Keratinocyte (primary cell): Measurements from ENCODE around the gene TRA2A. TPM values are rescaled to one million over a fixed set of nuclear protein-coding genes. Genes with fewer than 3 reads are reported as not detected.
A peak's percentile ranks its signal among the peaks of the same experiment; 100 is the strongest.
"Not testable (repeated sequence)": the region's sequence is repeated elsewhere in the genome, so short reads cannot be mapped to it uniquely, and the experiment has no call there.

ENCODE experiments used
- DNase-seq: peaks from one replicate; pipeline ENCODE4 v3.0.0-alpha.2; 2011; ENCODE audit warnings: low read depth, missing footprints, low spot score
- FAIRE-seq: peaks from 2 replicates; lab custom pipeline; 2011; peaks lifted over from hg19 to GRCh38; lab: Jason Lieb, UNC
- H2AFZ ChIP-seq: 2 replicates; pipeline ENCODE4 v1.6.0; 2012; ENCODE audit warnings: low read length, control low read depth, inconsistent platforms; ENCODE audit not compliant: control insufficient read depth
- H3K27ac ChIP-seq: 2 replicates; pipeline ENCODE4 v1.5.1; 2011; ENCODE audit warnings: low read length; ENCODE audit not compliant: control insufficient read depth, insufficient read depth
- H3K27me3 ChIP-seq: 3 replicates; pipeline ENCODE4 v1.6.0; 2011; ENCODE audit warnings: low read length; ENCODE audit not compliant: control insufficient read depth, insufficient read depth; ENCODE audit errors: extremely low read depth
- H3K36me3 ChIP-seq, 2 experiments: 2 replicates in 1 of 2; 3 replicates in 1 of 2; pipeline ENCODE4 v1.5.1; 2011; ENCODE audit warnings: low read length in 2 of 2, mild to moderate bottlenecking in 1 of 2; ENCODE audit not compliant: control insufficient read depth in 2 of 2, insufficient read depth in 2 of 2; ENCODE audit errors: extremely low read depth in 1 of 2
- H3K4me1 ChIP-seq: 3 replicates; pipeline ENCODE4 v1.5.1; 2011; ENCODE audit warnings: low read length; ENCODE audit not compliant: control insufficient read depth, insufficient read depth; ENCODE audit errors: extremely low read depth
- H3K4me2 ChIP-seq: 3 replicates; pipeline ENCODE4 v1.6.0; 2011; ENCODE audit warnings: low read depth, low read length; ENCODE audit not compliant: control insufficient read depth, insufficient read depth; ENCODE audit errors: extremely low read depth
- H3K4me3 ChIP-seq, 3 experiments: fragments of 200-600 bp in 1 of 3; sonication (generic) in 1 of 3; 2 replicates in 2 of 3; 3 replicates in 1 of 3; pipeline ENCODE4 v1.5.1; 2011 to 2016; ENCODE audit warnings: low read length in 3 of 3, mild to moderate bottlenecking in 3 of 3, control low read depth in 2 of 3, inconsistent platforms in 1 of 3, low read depth in 1 of 3, mixed read lengths in 1 of 3, mixed run types in 1 of 3, moderate library complexity in 1 of 3; ENCODE audit not compliant: control insufficient read depth in 2 of 3, insufficient read depth in 2 of 3; ENCODE audit errors: extremely low read depth in 1 of 3
- H3K79me2 ChIP-seq: 2 replicates; pipeline ENCODE4 v1.6.0; 2012; ENCODE audit warnings: low read length; ENCODE audit not compliant: control insufficient read depth, insufficient read depth
- H3K9ac ChIP-seq: 3 replicates; pipeline ENCODE4 v1.6.0; 2011; ENCODE audit warnings: low read length; ENCODE audit not compliant: control insufficient read depth, insufficient read depth; ENCODE audit errors: extremely low read depth
- H3K9me1 ChIP-seq: 3 replicates; pipeline ENCODE4 v1.6.0; 2011; ENCODE audit warnings: low read length; ENCODE audit not compliant: control insufficient read depth, insufficient read depth; ENCODE audit errors: extremely low read depth
- H3K9me3 ChIP-seq: 2 replicates; pipeline ENCODE4 v1.5.1; 2012; ENCODE audit warnings: low read depth, low read length; ENCODE audit not compliant: control insufficient read depth
- H4K20me1 ChIP-seq: 3 replicates; pipeline ENCODE4 v1.6.0; 2011; ENCODE audit warnings: low read length; ENCODE audit not compliant: control insufficient read depth, insufficient read depth; ENCODE audit errors: extremely low read depth
- CTCF ChIP-seq, 3 experiments: IDR thresholded peaks in 1 of 3; conservative IDR thresholded peaks in 1 of 3; optimal IDR thresholded peaks in 1 of 3; 2 replicates in 2 of 3; 3 replicates in 1 of 3; pipeline versions ENCODE3 to v1.5.1; 2011; ENCODE audit warnings: low read length in 3 of 3, mild to moderate bottlenecking in 3 of 3, moderate library complexity in 2 of 3, control low read depth in 1 of 3, inconsistent platforms in 1 of 3; ENCODE audit not compliant: insufficient read depth in 2 of 3; ENCODE audit errors: extremely low read depth in 1 of 3
- EZH2 ChIP-seq: IDR thresholded peaks from one replicate; pipeline ENCODE4 v1.6.1; 2012; ENCODE audit warnings: inconsistent platforms, mild to moderate bottlenecking, low read length, moderate library complexity
- dilution Hi-C: fragments of 300-500 bp; cut with MboI; formaldehyde crosslinking; loops from one replicate; pipeline ENCODE4 v1.7.0; 2020; ENCODE audit warnings: low sequenced_read_pairs; ENCODE audit not compliant: extremely low pct_ligation_motif_present
- polyA plus RNA-seq, 5 experiments: library from polyadenylated mRNA; depleted of rRNA in 3 of 5; stranded (reverse) in 3 of 5; stranded (forward) in 1 of 5; unstranded in 1 of 5; fragments of >200 nt; gene quantifications; 1 replicate in 1 of 5; 2 replicates in 3 of 5; 3 replicates in 1 of 5; pipeline versions ENCODE4 v1.2.1 to v1.2.3, GENCODE V29; 2011 to 2012; ENCODE audit warnings: missing spikeins in 2 of 5, low read depth in 1 of 5, low replicate concordance in 1 of 5

Gene TRA2A
- polyA plus RNA-seq, 1 donor (not counting 4 experiments of a cell fraction or from before 2014, with no cell fraction given): 92.6 TPM

GRCh38 chr7:23514755-23515154 lies 17.0 kb downstream of the TRA2A start:
- H3K79me2 ChIP-seq: peaks cover 47% of the 10 kb centered on the region
- no peak for TF ChIP-seq CTCF (optimal IDR thresholded peaks at IDR 0.05 in 1 of 3, IDR thresholded peaks at IDR 0.05 in 1 of 3, conservative IDR thresholded peaks at IDR 0.05 in 1 of 3; ENCODE audit: extremely low read depth in 1 of 3, insufficient read depth in 2 of 3, low read length in 3 of 3)
- no peak for TF ChIP-seq EZH2
- H2AFZ ChIP-seq: no peak overlapping the region
- H3K27me3 ChIP-seq: no peaks in the 10 kb centered on the region
- peaks cover 11% of the 10 kb centered on the region for H3K4me1 ChIP-seq
- H3K9me1 ChIP-seq: no peaks in the 10 kb centered on the region
- no peak overlapping the region for H3K4me3 ChIP-seq
- peak overlapping the region; percentile 16 for H3K4me2 ChIP-seq
- H3K27ac ChIP-seq: peak overlapping the region; percentile 27
- H3K36me3 ChIP-seq: peaks cover 24 to 36% of the 10 kb centered on the region in 2 experiments
- H4K20me1 ChIP-seq: no peaks in the 10 kb centered on the region
- no peak overlapping the region for H3K9ac ChIP-seq
- DNase-seq (no peak), FAIRE-seq (no peak)
- dilution Hi-C loops: no loop called here
- no peaks in the 10 kb centered on the region for H3K9me3 ChIP-seq

GRCh38 chr7:23513746-23514145 lies 18.0 kb downstream of the TRA2A start:
- H3K27ac ChIP-seq: peak overlapping the region; percentile 27

GRCh38 chr7:23494009-23494408 lies 37.8 kb downstream of the TRA2A start:
- Histone ChIP-seq H3K4me1 (no peaks in the 10 kb centered on the region), H3K27me3 (no peaks in the 10 kb centered on the region), H3K79me2 (no peaks in the 10 kb centered on the region), H3K27ac (no peak overlapping the region), H3K9me3 (no peaks in the 10 kb centered on the region), H2AFZ (no peak overlapping the region), H4K20me1 (no peaks in the 10 kb centered on the region), H3K4me2 (no peak overlapping the region), H3K36me3 (no peaks in the 10 kb centered on the region), H3K9ac (no peak overlapping the region), H3K9me1 (no peaks in the 10 kb centered on the region), H3K4me3 (no peak overlapping the region)
- TF ChIP-seq EZH2 (no peak), CTCF (optimal IDR thresholded peaks at IDR 0.05 in 1 of 3, IDR thresholded peaks at IDR 0.05 in 1 of 3, conservative IDR thresholded peaks at IDR 0.05 in 1 of 3; ENCODE audit: extremely low read depth in 1 of 3, insufficient read depth in 2 of 3, low read length in 3 of 3) (no peak)
- DNase-seq (no peak), FAIRE-seq (no peak)
- dilution Hi-C loops: no loop called here

More at GRCh38 chr7:23513746-23514145, 18.0 kb downstream of the TRA2A start:
- dilution Hi-C loops, H3K9me3 ChIP-seq, H3K27me3 ChIP-seq, H3K9me1 ChIP-seq, H3K4me3 ChIP-seq, H4K20me1 ChIP-seq, H3K9ac ChIP-seq, DNase-seq, H2AFZ ChIP-seq: not testable (repeated sequence)
- peaks cover 46% of the 10 kb centered on the region for H3K79me2 ChIP-seq
- H3K4me2 ChIP-seq: peak overlapping the region; percentile 23
- peaks cover 21 to 36% of the 10 kb centered on the region in 2 experiments for H3K36me3 ChIP-seq
- FAIRE-seq: peak; percentile 48
- H3K4me1 ChIP-seq: peaks cover 11% of the 10 kb centered on the region
